Panc1 (cell line): ENCODE measurements around the gene PAX2. TPM values are rescaled to one million over a fixed set of nuclear protein-coding genes. Genes with fewer than 3 reads are reported as not detected.

Experiments
- ATAC-seq: fragments of 200-7000 bp; cut with Tn5 transposase; 2 replicates; pipeline ENCODE4 v1.9.1; 2020; ENCODE audit warnings: mild to moderate bottlenecking, moderate library complexity
- BruUV-seq: library from RNA; stranded (reverse); fragments of 400-500 nt; replicated peaks from 2 replicates; lab custom pipeline; 2021; lab: Mats Ljungman, UMichigan
- CTCF ChIA-PET: fragments of 300-600 bp; sonication (Branson Sonifier 250); formaldehyde crosslinking; loops from one replicate; lab custom pipeline; 2022; ENCODE audit warnings: antibody characterized with exemption; lab: Charles Lee
- POLR2A ChIA-PET: fragments of 300-600 bp; sonication (Branson Sonifier 250); formaldehyde crosslinking; loops from one replicate; lab custom pipeline; 2022; ENCODE audit warnings: antibody characterized with exemption; lab: Charles Lee
- DNase-seq: peaks from one replicate; pipeline ENCODE4 v3.0.0-alpha.2; 2010; ENCODE audit warnings: low read depth, low spot score
- H3K27ac ChIP-seq: 2 replicates; pipeline ENCODE4 v1.5.1; 2011; ENCODE audit warnings: mild to moderate bottlenecking, low read length, inconsistent platforms
- H3K27me3 ChIP-seq: fragments of 200-500 bp; sonication (Bioruptor generic); 2 replicates; pipeline ENCODE4 v1.6.0; 2014; ENCODE audit warnings: low read length, inconsistent platforms; ENCODE audit not compliant: control insufficient read depth, insufficient read depth
- H3K36me3 ChIP-seq: fragments of 200-500 bp; sonication (Bioruptor generic); 2 replicates; pipeline ENCODE4 v1.5.1; 2014; ENCODE audit warnings: inconsistent platforms, mild to moderate bottlenecking, low read length, moderate library complexity; ENCODE audit not compliant: control insufficient read depth, insufficient read depth
- H3K4me1 ChIP-seq: 2 replicates; pipeline ENCODE4 v1.5.1; 2011; ENCODE audit warnings: inconsistent platforms, mild to moderate bottlenecking, low read length, moderate library complexity; ENCODE audit not compliant: control insufficient read depth, insufficient read depth
- H3K4me3 ChIP-seq, 2 experiments: 2 replicates each; pipeline ENCODE4 v1.5.1; 2011 to 2012; ENCODE audit warnings: low read depth in 2 of 2, low read length in 2 of 2, mild to moderate bottlenecking in 2 of 2, inconsistent platforms in 1 of 2, moderate library complexity in 1 of 2
- H3K9me3 ChIP-seq: fragments of 200-500 bp; sonication (Bioruptor generic); 2 replicates; pipeline ENCODE4 v1.5.1; 2014; ENCODE audit warnings: low read depth, mild to moderate bottlenecking, inconsistent platforms, low read length, moderate library complexity; ENCODE audit not compliant: control insufficient read depth, insufficient read depth
- POLR2AphosphoS5 ChIP-seq: IDR thresholded peaks from 2 replicates; pipeline ENCODE4 v1.6.1; 2012; ENCODE audit warnings: mild to moderate bottlenecking, low read depth, low read length, moderate library complexity
- SIN3A ChIP-seq: IDR thresholded peaks from 2 replicates; pipeline ENCODE4 v1.6.1; 2012; ENCODE audit warnings: low read depth, mild to moderate bottlenecking, low read length, moderate library complexity, borderline replicate concordance; ENCODE audit not compliant: insufficient read depth
- TCF7L2 ChIP-seq: IDR thresholded peaks from 2 replicates; pipeline ENCODE4 v1.6.1; 2011; ENCODE audit warnings: mild to moderate bottlenecking, low read depth, low read length, inconsistent platforms
- in situ Hi-C: cut with HindIII; loops from 2 replicates; pipeline ENCODE4 v1.10.0; 2016; ENCODE audit warnings: low sequenced_read_pairs, low pct_unique_long_range_greater_than_20kb
- intact Hi-C: fragments of 100-400 bp; cut with micrococcal nuclease; formaldehyde crosslinking; loops from one replicate; pipeline ENCODE4 v1.10.0; 2022; ENCODE audit not compliant: unreplicated experiment
- total RNA-seq: library from RNA; stranded (reverse); gene quantifications from one replicate; pipeline ENCODE4 v1.2.1, GENCODE V29; 2021; ENCODE audit not compliant: unreplicated experiment
- TF ChIP-seq, protein P1 (sequence below), 2 experiments: IDR thresholded peaks; 2 replicates each; pipeline ENCODE4 v1.6.1; 2011 to 2012; ENCODE audit warnings: low read depth in 2 of 2, control low read depth in 1 of 2, low read length in 1 of 2, mild to moderate bottlenecking in 1 of 2, moderate library complexity in 1 of 2; ENCODE audit not compliant: insufficient read depth in 1 of 2
- TF ChIP-seq, protein P2 (sequence below): fragments of 450-650 bp; IDR thresholded peaks from 2 replicates; pipeline ENCODE4 v1.5.1; 2017; ENCODE audit warnings: mild to moderate bottlenecking

PAX2 gene
- total RNA-seq, 1 experiment from 2014 or later: 72.3 TPM

DNA sequence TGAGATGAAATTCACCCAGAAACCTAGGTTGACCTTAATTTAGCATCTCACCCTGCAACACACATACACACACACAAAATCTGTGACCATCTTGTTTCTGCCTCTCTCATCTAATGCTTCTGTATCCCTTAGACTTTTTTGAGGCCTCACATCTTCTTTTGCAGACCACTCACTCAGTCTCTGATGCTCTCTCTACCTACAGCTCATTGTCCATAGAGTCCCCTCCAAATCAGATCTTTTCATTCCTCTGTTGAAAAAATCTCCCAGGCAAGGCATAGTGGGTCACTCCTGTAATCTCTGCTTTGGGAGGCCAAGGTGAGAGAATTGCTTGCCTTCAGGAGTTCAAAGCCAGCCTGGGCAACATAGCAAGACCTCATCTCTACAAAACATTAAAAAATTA is 17.6 kb upstream of the PAX2 start:
- Histone ChIP-seq H3K4me3 (no peak overlapping the region), H3K4me1 (peaks cover 26% of the 10 kb centered on the region), H3K27ac (no peak overlapping the region), H3K27me3 (no peaks in the 10 kb centered on the region), H3K36me3 (no peaks in the 10 kb centered on the region), H3K9me3 (no peaks in the 10 kb centered on the region)
- BruUV-seq: no TSS peak
- no peak for ATAC-seq
- DNase-seq: no peak
- TF ChIP-seq, protein P1, sequence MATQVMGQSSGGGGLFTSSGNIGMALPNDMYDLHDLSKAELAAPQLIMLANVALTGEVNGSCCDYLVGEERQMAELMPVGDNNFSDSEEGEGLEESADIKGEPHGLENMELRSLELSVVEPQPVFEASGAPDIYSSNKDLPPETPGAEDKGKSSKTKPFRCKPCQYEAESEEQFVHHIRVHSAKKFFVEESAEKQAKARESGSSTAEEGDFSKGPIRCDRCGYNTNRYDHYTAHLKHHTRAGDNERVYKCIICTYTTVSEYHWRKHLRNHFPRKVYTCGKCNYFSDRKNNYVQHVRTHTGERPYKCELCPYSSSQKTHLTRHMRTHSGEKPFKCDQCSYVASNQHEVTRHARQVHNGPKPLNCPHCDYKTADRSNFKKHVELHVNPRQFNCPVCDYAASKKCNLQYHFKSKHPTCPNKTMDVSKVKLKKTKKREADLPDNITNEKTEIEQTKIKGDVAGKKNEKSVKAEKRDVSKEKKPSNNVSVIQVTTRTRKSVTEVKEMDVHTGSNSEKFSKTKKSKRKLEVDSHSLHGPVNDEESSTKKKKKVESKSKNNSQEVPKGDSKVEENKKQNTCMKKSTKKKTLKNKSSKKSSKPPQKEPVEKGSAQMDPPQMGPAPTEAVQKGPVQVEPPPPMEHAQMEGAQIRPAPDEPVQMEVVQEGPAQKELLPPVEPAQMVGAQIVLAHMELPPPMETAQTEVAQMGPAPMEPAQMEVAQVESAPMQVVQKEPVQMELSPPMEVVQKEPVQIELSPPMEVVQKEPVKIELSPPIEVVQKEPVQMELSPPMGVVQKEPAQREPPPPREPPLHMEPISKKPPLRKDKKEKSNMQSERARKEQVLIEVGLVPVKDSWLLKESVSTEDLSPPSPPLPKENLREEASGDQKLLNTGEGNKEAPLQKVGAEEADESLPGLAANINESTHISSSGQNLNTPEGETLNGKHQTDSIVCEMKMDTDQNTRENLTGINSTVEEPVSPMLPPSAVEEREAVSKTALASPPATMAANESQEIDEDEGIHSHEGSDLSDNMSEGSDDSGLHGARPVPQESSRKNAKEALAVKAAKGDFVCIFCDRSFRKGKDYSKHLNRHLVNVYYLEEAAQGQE (IDR thresholded peaks at IDR 0.05; ENCODE audit: insufficient read depth in 1 of 2, low read depth in 2 of 2, low read length in 1 of 2): no peak
- no peak for TF ChIP-seq SIN3A
- TF ChIP-seq, protein P2, sequence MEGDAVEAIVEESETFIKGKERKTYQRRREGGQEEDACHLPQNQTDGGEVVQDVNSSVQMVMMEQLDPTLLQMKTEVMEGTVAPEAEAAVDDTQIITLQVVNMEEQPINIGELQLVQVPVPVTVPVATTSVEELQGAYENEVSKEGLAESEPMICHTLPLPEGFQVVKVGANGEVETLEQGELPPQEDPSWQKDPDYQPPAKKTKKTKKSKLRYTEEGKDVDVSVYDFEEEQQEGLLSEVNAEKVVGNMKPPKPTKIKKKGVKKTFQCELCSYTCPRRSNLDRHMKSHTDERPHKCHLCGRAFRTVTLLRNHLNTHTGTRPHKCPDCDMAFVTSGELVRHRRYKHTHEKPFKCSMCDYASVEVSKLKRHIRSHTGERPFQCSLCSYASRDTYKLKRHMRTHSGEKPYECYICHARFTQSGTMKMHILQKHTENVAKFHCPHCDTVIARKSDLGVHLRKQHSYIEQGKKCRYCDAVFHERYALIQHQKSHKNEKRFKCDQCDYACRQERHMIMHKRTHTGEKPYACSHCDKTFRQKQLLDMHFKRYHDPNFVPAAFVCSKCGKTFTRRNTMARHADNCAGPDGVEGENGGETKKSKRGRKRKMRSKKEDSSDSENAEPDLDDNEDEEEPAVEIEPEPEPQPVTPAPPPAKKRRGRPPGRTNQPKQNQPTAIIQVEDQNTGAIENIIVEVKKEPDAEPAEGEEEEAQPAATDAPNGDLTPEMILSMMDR: no peak
- no peak for TF ChIP-seq POLR2AphosphoS5
- no peak for TF ChIP-seq TCF7L2
- ChIA-PET CTCF (interaction anchor here (2.4 kb wide), 1 partner anchor 16 kb away, joined by 17 read pairs; no protein-coding TSS in a partner anchor), POLR2A (interaction anchor here (0.9 kb wide), 1 partner anchor 16 kb away, joined by 3 read pairs; no protein-coding TSS in a partner anchor)
- in situ Hi-C loops (no loop called here), intact Hi-C loops (loop anchor here (5.0 kb wide), 1 partner anchor 166 kb away; no protein-coding TSS in a partner anchor)

DNA sequence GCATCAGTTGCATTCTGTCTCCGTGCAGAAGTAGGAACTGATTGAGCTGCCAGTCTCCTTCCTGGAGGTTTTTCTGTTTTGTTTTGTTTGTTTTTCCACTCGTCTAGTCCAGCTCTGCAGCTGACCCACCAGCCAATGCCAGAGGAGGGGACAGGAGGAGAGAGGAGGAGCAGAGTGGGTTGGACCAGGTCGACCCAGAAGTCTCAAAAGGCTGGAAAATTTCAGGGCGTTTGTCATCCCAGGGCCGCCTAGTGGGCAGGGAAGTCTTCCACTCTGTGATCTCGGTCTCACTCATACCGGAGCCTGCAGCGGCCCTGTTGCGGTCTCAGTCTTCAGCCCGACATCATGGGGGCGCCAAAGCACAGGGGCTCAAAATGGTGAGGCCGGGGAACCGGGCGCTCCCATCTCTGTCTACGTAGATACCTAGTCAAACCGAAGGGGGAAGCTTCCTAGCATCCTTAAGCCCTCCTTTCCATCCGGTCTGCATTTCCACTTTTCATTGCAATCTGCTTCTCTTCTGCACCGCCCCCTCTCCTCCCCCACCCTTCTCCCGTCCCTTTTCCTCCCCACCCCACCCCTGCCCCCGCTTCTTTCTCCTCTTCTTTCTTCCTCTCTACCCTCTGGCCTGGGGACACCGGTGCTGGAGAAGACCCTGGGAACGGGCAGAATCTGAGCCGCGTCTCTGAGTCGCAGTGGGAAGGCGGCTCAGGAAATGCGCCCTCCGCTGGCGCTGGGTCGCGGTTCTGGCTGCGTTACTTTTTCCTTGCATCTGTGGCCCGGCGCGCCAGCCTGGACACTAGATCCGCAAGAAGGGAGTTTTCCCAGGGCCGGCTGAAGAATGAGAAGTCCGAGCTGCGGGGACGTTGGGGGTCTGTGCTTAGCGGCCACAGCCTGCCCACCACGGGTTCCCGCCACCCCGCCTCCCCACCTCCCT is 16.2 kb upstream of the PAX2 start:
- H3K4me3 ChIP-seq: peak overlapping the region; percentile 52 to 79
- CTCF ChIA-PET: interaction anchor here (0.6 to 2.4 kb wide), 9 partner anchors 14 to 761 kb away, joined by 3 to 17 read pairs (median 4); partner anchors contain the start of gene PAX2
- BruUV-seq: no TSS peak
- H3K4me1 ChIP-seq: peaks cover 40% of the 10 kb centered on the region
- H3K27ac ChIP-seq: peak overlapping the region; percentile 99
- POLR2A ChIA-PET: interaction anchor here (0.9 kb wide), 1 partner anchor 14 kb away, joined by 3 read pairs; no protein-coding TSS in a partner anchor
- intact Hi-C loops: loop anchor here (5.0 kb wide), 1 partner anchor 167 kb away; no protein-coding TSS in a partner anchor
- peak; percentile 76 for ATAC-seq
- H3K36me3 ChIP-seq: no peaks in the 10 kb centered on the region
- no peak for DNase-seq
- in situ Hi-C loops: no loop called here
- TF ChIP-seq SIN3A: no peak
- TF ChIP-seq, protein P1 (IDR thresholded peaks at IDR 0.05; ENCODE audit: insufficient read depth in 1 of 2, low read depth in 2 of 2, low read length in 1 of 2): 0 out of 4 replicates have a peak, but pooled peaks of 1 of the 2 experiments have one; percentile 38
- TF ChIP-seq, protein P2: peak; percentile 95
- TF ChIP-seq POLR2AphosphoS5: peak; percentile 74
- H3K9me3 ChIP-seq: no peaks in the 10 kb centered on the region
- H3K27me3 ChIP-seq: no peaks in the 10 kb centered on the region
